ENCODE data around the gene POLG. TPM values are rescaled to one million over a fixed set of nuclear protein-coding genes. Genes with fewer than 3 reads are reported as not detected.

The POLG gene
- polyA plus RNA-seq, 4 donors = 33.0 to 47.0 (median 39.0) TPM

GRCh38 chr15:89352476-89352875 lies 17.9 kb upstream of the POLG start:
- 52 to 66% (median 54%) methylated on average over 4 of the region's 4 CpGs for WGBS, 3 donors

GRCh38 chr15:89349206-89349558 lies 14.6 kb upstream of the POLG start:
- DNase-seq (no peak), FAIRE-seq (no peak)
- no peak overlapping the region for H3K27ac ChIP-seq (ENCODE audit: low read depth in 1 of 3, low read length in 2 of 3)
- no peaks in the 10 kb centered on the region for H3K36me3 ChIP-seq (ENCODE audit: control insufficient read depth in 3 of 3, insufficient read depth in 2 of 3, low read depth in 1 of 3, low read length in 3 of 3)
- peaks cover 0 to 27% (median 9%) of the 10 kb centered on the region in 3 donors for H3K27me3 ChIP-seq (ENCODE audit: control insufficient read depth in 3 of 3, insufficient read depth in 3 of 3, low read length in 3 of 3)
- H3K4me1 ChIP-seq (ENCODE audit: control insufficient read depth in 3 of 3, insufficient read depth in 2 of 3, low read depth in 1 of 3, low read length in 2 of 3) = no peaks in the 10 kb centered on the region
- 53 to 67% (median 57%) methylated on average over 5 of the region's 5 CpGs for WGBS, 3 donors
- no peak overlapping the region for H3K4me3 ChIP-seq (ENCODE audit: low read depth in 1 of 3, low read length in 3 of 3)
- no peaks in the 10 kb centered on the region for H3K9me3 ChIP-seq (ENCODE audit: control insufficient read depth in 2 of 2, insufficient read depth in 1 of 2, low read depth in 1 of 2, low read length in 1 of 2)

More at GRCh38 chr15:89352476-89352875, 17.9 kb upstream of the POLG start:
- Histone ChIP-seq H3K4me3 (ENCODE audit: low read depth in 1 of 3, low read length in 3 of 3) (no peak overlapping the region), H3K27ac (ENCODE audit: low read depth in 1 of 3, low read length in 2 of 3) (no peak overlapping the region), H3K27me3 (ENCODE audit: control insufficient read depth in 3 of 3, insufficient read depth in 3 of 3, low read length in 3 of 3) (peaks cover 0 to 33% (median 15%) of the 10 kb centered on the region in 3 donors), H3K36me3 (ENCODE audit: control insufficient read depth in 3 of 3, insufficient read depth in 2 of 3, low read depth in 1 of 3, low read length in 3 of 3) (no peaks in the 10 kb centered on the region), H3K9me3 (ENCODE audit: control insufficient read depth in 2 of 2, insufficient read depth in 1 of 2, low read depth in 1 of 2, low read length in 1 of 2) (no peaks in the 10 kb centered on the region), H3K4me1 (ENCODE audit: control insufficient read depth in 3 of 3, insufficient read depth in 2 of 3, low read depth in 1 of 3, low read length in 2 of 3) (no peaks in the 10 kb centered on the region)
- DNase-seq (no peak), FAIRE-seq (no peak)

- H3K36me3 ChIP-seq (ENCODE audit: control insufficient read depth in 3 of 3, insufficient read depth in 2 of 3, low read depth in 1 of 3, low read length in 3 of 3) = no peaks in the 10 kb centered on the region
- H3K4me3 ChIP-seq (ENCODE audit: low read depth in 1 of 3, low read length in 3 of 3) = no peak overlapping the region
- no peaks in the 10 kb centered on the region for H3K4me1 ChIP-seq (ENCODE audit: control insufficient read depth in 3 of 3, insufficient read depth in 2 of 3, low read depth in 1 of 3, low read length in 2 of 3)
- peaks cover 0 to 17% (median 0%) of the 10 kb centered on the region in 3 donors for H3K27me3 ChIP-seq (ENCODE audit: control insufficient read depth in 3 of 3, insufficient read depth in 3 of 3, low read length in 3 of 3)
- no peak overlapping the region for H3K27ac ChIP-seq (ENCODE audit: low read depth in 1 of 3, low read length in 2 of 3)
- WGBS, 3 donors = 43 to 58% (median 47%) methylated on average over 10 of the region's 10 CpGs
- FAIRE-seq (no peak), DNase-seq (no peak)
- H3K9me3 ChIP-seq (ENCODE audit: control insufficient read depth in 2 of 2, insufficient read depth in 1 of 2, low read depth in 1 of 2, low read length in 1 of 2) = no peaks in the 10 kb centered on the region
Measured at GRCh38 chr15:89346516-89347231, 12.1 kb upstream of the POLG start.

GRCh38 chr15:89345248-89345647 lies 10.6 kb upstream of the POLG start:
- H3K9me3 ChIP-seq (ENCODE audit: control insufficient read depth in 2 of 2, insufficient read depth in 1 of 2, low read depth in 1 of 2, low read length in 1 of 2) = no peaks in the 10 kb centered on the region
- no peak overlapping the region for H3K27ac ChIP-seq (ENCODE audit: low read depth in 1 of 3, low read length in 2 of 3)
- DNase-seq (no peak), FAIRE-seq (no peak)
- H3K36me3 ChIP-seq (ENCODE audit: control insufficient read depth in 3 of 3, insufficient read depth in 2 of 3, low read depth in 1 of 3, low read length in 3 of 3) = no peaks in the 10 kb centered on the region
- WGBS, 3 donors = 80 to 85% (median 83%) methylated on average over 4 of the region's 4 CpGs
- no peak overlapping the region for H3K4me3 ChIP-seq (ENCODE audit: low read depth in 1 of 3, low read length in 3 of 3)
- no peaks in the 10 kb centered on the region for H3K4me1 ChIP-seq (ENCODE audit: control insufficient read depth in 3 of 3, insufficient read depth in 2 of 3, low read depth in 1 of 3, low read length in 2 of 3)
- peaks cover 0 to 17% (median 0%) of the 10 kb centered on the region in 3 donors for H3K27me3 ChIP-seq (ENCODE audit: control insufficient read depth in 3 of 3, insufficient read depth in 3 of 3, low read length in 3 of 3)

- H3K4me3 ChIP-seq (ENCODE audit: low read depth in 1 of 3, low read length in 3 of 3) = no peak overlapping the region
- H3K27me3 ChIP-seq (ENCODE audit: control insufficient read depth in 3 of 3, insufficient read depth in 3 of 3, low read length in 3 of 3) = peaks cover 0 to 16% (median 0%) of the 10 kb centered on the region in 3 donors
- DNase-seq (no peak), FAIRE-seq (no peak)
- no peak overlapping the region for H3K27ac ChIP-seq (ENCODE audit: low read depth in 1 of 3, low read length in 2 of 3)
- no peaks in the 10 kb centered on the region for H3K9me3 ChIP-seq (ENCODE audit: control insufficient read depth in 2 of 2, insufficient read depth in 1 of 2, low read depth in 1 of 2, low read length in 1 of 2)
- H3K4me1 ChIP-seq (ENCODE audit: control insufficient read depth in 3 of 3, insufficient read depth in 2 of 3, low read depth in 1 of 3, low read length in 2 of 3) = no peaks in the 10 kb centered on the region
- 79 to 89% (median 87%) methylated on average over 3 of the region's 3 CpGs for WGBS, 3 donors
- H3K36me3 ChIP-seq (ENCODE audit: control insufficient read depth in 3 of 3, insufficient read depth in 2 of 3, low read depth in 1 of 3, low read length in 3 of 3) = no peaks in the 10 kb centered on the region
Measured at GRCh38 chr15:89342840-89343239, 8.2 kb upstream of the POLG start.

- H3K27ac ChIP-seq (ENCODE audit: low read depth in 1 of 3, low read length in 2 of 3) = no peak overlapping the region
- WGBS, 3 donors = 64 to 81% (median 65%) methylated on average over 8 of the region's 8 CpGs
- H3K4me3 ChIP-seq (ENCODE audit: low read depth in 1 of 3, low read length in 3 of 3) = no peak overlapping the region
- no peaks in the 10 kb centered on the region for H3K36me3 ChIP-seq (ENCODE audit: control insufficient read depth in 3 of 3, insufficient read depth in 2 of 3, low read depth in 1 of 3, low read length in 3 of 3)
- H3K27me3 ChIP-seq (ENCODE audit: control insufficient read depth in 3 of 3, insufficient read depth in 3 of 3, low read length in 3 of 3) = peaks cover 0 to 9% (median 0%) of the 10 kb centered on the region in 3 donors
- no peaks in the 10 kb centered on the region for H3K4me1 ChIP-seq (ENCODE audit: control insufficient read depth in 3 of 3, insufficient read depth in 2 of 3, low read depth in 1 of 3, low read length in 2 of 3)
- FAIRE-seq (no peak), DNase-seq (no peak)
- no peaks in the 10 kb centered on the region for H3K9me3 ChIP-seq (ENCODE audit: control insufficient read depth in 2 of 2, insufficient read depth in 1 of 2, low read depth in 1 of 2, low read length in 1 of 2)
Measured at GRCh38 chr15:89341316-89342005, 6.8 kb upstream of the POLG start.

GRCh38 chr15:89340573-89340972 lies 5.9 kb upstream of the POLG start:
- no peak for FAIRE-seq

GRCh38 chr15:89338036-89338435 lies 3.4 kb upstream of the POLG start:
- Histone ChIP-seq H3K36me3 (ENCODE audit: control insufficient read depth in 3 of 3, insufficient read depth in 2 of 3, low read depth in 1 of 3, low read length in 3 of 3) (peaks cover 0 to 7% (median 3%) of the 10 kb centered on the region in 3 donors), H3K4me3 (ENCODE audit: low read depth in 1 of 3, low read length in 3 of 3) (no peak overlapping the region), H3K4me1 (ENCODE audit: control insufficient read depth in 3 of 3, insufficient read depth in 2 of 3, low read depth in 1 of 3, low read length in 2 of 3) (peaks cover under 1 to 7% (median 4%) of the 10 kb centered on the region in 3 donors), H3K27me3 (ENCODE audit: control insufficient read depth in 3 of 3, insufficient read depth in 3 of 3, low read length in 3 of 3) (peaks cover 0 to 5% (median 0%) of the 10 kb centered on the region in 3 donors), H3K27ac (ENCODE audit: low read depth in 1 of 3, low read length in 2 of 3) (no peak overlapping the region), H3K9me3 (ENCODE audit: control insufficient read depth in 2 of 2, insufficient read depth in 1 of 2, low read depth in 1 of 2, low read length in 1 of 2) (no peaks in the 10 kb centered on the region)
- FAIRE-seq (no peak), DNase-seq (no peak)
- WGBS, 3 donors = 69 to 82% (median 74%) methylated on average over 6 of the region's 6 CpGs

More at GRCh38 chr15:89340573-89340972, 5.9 kb upstream of the POLG start:
- no peak for DNase-seq
- Histone ChIP-seq H3K4me3 (ENCODE audit: low read depth in 1 of 3, low read length in 3 of 3) (no peak overlapping the region), H3K27me3 (ENCODE audit: control insufficient read depth in 3 of 3, insufficient read depth in 3 of 3, low read length in 3 of 3) (peaks cover 0 to 5% (median 0%) of the 10 kb centered on the region in 3 donors), H3K9me3 (ENCODE audit: control insufficient read depth in 2 of 2, insufficient read depth in 1 of 2, low read depth in 1 of 2, low read length in 1 of 2) (no peaks in the 10 kb centered on the region), H3K36me3 (ENCODE audit: control insufficient read depth in 3 of 3, insufficient read depth in 2 of 3, low read depth in 1 of 3, low read length in 3 of 3) (no peaks in the 10 kb centered on the region), H3K4me1 (ENCODE audit: control insufficient read depth in 3 of 3, insufficient read depth in 2 of 3, low read depth in 1 of 3, low read length in 2 of 3) (no peaks in the 10 kb centered on the region), H3K27ac (ENCODE audit: low read depth in 1 of 3, low read length in 2 of 3) (no peak overlapping the region)
- 65 to 80% (median 78%) methylated on average over 7 of the region's 7 CpGs for WGBS, 3 donors

All from small intestine (tissue), 7 donors.